OCI-M2 (cell line): ENCODE results near the gene DERA.
"Not testable (repeated sequence)": the region's sequence is repeated elsewhere in the genome, so short reads cannot be mapped to it uniquely, and the experiment has no call there.

ENCODE experiments used
- DNase-seq: peaks from one replicate; lab custom pipeline; 2025; ENCODE audit not compliant: unreplicated experiment; lab: John Stamatoyannopoulos, UW

Gene DERA

GRCh38 chr12:16002880-16003279, 91.7 kb downstream of the DERA start:
- DNase-seq = no peak

GRCh38 chr12:16003460-16003859, 92.3 kb downstream of the DERA start:
- no peak for DNase-seq

- DNase-seq = no peak
Observed at GRCh38 chr12:16006752-16007151, 95.6 kb downstream of the DERA start.

- DNase-seq = no peak
Observed at GRCh38 chr12:16008421-16008824, 97.3 kb downstream of the DERA start.

GRCh38 chr12:16012117-16012516, 101.0 kb downstream of the DERA start:
- no peak for DNase-seq

GRCh38 chr12:16013722-16014121, 102.6 kb downstream of the DERA start:
- DNase-seq = not testable (repeated sequence)

GRCh38 chr12:16014394-16014793, 103.3 kb downstream of the DERA start:
- DNase-seq = not testable (repeated sequence)

- DNase-seq = no peak
Observed at GRCh38 chr12:16016748-16017147, 105.6 kb downstream of the DERA start.

- DNase-seq = no peak
Observed at GRCh38 chr12:16018306-16018705, 107.2 kb downstream of the DERA start.

- DNase-seq = no peak
Observed at GRCh38 chr12:16019136-16019535, 108.0 kb downstream of the DERA start.

- no peak for DNase-seq
Observed at GRCh38 chr12:16020031-16020430, 108.9 kb downstream of the DERA start.

- no peak for DNase-seq
Observed at GRCh38 chr12:16021026-16021425, 109.9 kb downstream of the DERA start.

- no peak for DNase-seq
Observed at GRCh38 chr12:16021676-16022075, 110.5 kb downstream of the DERA start.

- DNase-seq = no peak
Observed at GRCh38 chr12:16027002-16027401, 115.9 kb downstream of the DERA start.

GRCh38 chr12:16030744-16031143, 119.6 kb downstream of the DERA start:
- no peak for DNase-seq

GRCh38 chr12:16034136-16034817, 123.1 kb downstream of the DERA start:
- DNase-seq = no peak

- DNase-seq = no peak
Observed at GRCh38 chr12:16036073-16036472, 124.9 kb downstream of the DERA start.

GRCh38 chr12:16037533-16037932, 126.4 kb downstream of the DERA start:
- no peak for DNase-seq

GRCh38 chr12:16043480-16043879, 132.3 kb downstream of the DERA start:
- DNase-seq = no peak

GRCh38 chr12:16046266-16046665, 135.1 kb downstream of the DERA start:
- no peak for DNase-seq

- no peak for DNase-seq
Observed at GRCh38 chr12:16048511-16048910, 137.4 kb downstream of the DERA start.

GRCh38 chr12:16056910-16057309, 145.8 kb downstream of the DERA start:
- DNase-seq = no peak

- not testable (repeated sequence) for DNase-seq
Observed at GRCh38 chr12:16057351-16057751, 146.2 kb downstream of the DERA start.
